Stimulated activated CD4-positive, alpha-beta T cell treated with anti-CD3 and anti-CD28 coated beads, TNF-alpha, amount 100 ng/mL, for 1 hour (primary cell): Measurements from ENCODE around the gene ANO7.

ENCODE experiments used
- DNase-seq, 3 donors: peaks; one replicate each; pipeline ENCODE4 v3.0.0-alpha.2; 2020; ENCODE audit warnings: low read depth in 3 of 3, low spot score in 1 of 3

Gene ANO7

GRCh38 chr2:241188361-241189092 is at the start of gene ANO7:
Gene ANO7, plus strand, starts transcription at chr2:241188677. Its CDS starts 1,387 bp downstream, at chr2:241190064.
- DNase-seq, result no peak

GRCh38 chr2:241139531-241140444 is 48.7 kb upstream of the ANO7 start:
- DNase-seq, result no peak

DNA sequence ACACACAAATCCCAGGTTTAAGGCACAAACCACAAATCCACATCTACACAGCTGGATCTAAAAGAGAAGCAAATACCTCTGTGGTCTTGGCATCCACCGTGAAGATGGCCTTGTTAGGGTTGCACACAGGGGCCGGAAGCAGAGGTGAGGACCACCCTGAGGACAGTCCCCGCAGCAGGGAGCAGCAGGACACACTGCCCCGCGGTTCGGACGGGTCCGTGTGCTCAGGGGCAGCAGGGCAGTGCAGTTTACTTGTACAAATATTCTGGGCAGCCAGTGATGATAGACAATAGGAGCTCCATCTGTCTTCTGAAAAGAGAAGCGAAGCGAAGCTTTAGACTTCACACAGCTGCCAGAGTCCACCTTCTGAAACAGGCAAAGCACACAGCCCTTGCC is 48.0 kb upstream of the ANO7 start:
- DNase-seq, result no peak

DNA sequence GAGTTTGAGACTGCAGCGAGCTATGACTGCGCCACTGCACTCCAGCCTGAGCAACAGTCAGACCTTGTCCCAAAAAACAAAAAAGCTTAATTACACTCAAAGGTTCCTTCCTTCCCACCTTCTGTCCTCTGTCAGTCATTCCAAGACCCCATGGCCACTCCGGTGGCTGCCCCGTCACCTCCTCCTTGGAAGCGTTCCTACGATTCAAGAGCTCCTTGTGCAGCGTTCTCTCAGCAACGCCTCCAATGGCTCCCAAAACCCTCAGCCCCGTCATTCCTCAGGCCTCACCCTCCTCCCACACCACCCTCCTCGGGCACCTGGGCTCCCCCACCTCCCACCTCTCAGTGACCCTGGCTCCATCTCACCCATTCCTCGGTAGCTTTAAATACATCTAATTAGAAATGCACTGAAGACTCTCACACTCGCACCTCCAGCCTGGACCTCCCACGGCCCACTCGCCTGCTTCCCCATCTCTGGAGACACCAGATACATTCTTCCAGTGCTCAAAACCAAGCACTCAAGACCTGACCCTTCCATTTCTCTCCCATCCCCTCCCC is 47.2 kb upstream of the ANO7 start:
- no peak for DNase-seq

- DNase-seq, result no peak
Observed at GRCh38 chr2:241142063-241142462, 46.4 kb upstream of the ANO7 start.

DNA sequence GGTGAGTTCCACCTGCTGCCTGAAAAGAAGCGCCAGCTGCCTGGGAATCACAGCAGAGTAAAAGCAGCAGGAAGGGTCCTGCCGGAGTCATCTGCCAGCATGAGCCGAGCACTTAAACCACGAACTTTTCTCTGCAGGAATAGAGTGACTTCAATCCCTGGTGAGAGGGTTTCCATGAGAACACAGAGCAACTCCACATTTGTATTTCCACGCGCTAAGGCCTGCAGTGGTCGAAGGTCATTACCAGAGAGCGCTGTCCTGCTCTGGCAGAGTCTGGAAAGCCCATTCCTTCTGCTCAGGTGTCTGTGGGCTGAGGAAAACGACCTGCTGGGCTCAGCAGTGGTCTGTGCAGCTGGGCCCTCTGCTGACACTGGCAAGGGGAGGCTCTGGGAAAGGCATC is 45.9 kb upstream of the ANO7 start:
- DNase-seq, result no peak

DNA sequence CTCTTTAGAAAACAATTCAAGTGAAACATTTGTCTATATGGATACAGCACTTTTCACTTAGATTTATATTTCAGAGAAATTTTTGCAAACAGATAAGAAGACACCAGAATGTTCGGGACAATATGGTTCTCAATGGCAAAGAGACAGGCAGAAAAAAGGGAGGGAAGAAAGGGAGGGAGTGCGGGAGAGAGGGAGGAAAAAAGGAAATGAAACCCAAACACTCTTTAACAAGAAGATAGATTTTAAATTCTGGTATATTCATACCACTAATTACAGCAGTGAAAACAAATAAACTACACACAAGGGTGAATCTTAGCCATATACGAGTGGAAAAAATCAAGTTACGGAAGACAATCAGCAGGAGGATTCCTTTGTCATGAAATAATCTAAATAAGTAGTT is 42.2 kb upstream of the ANO7 start:
- no peak for DNase-seq

DNA sequence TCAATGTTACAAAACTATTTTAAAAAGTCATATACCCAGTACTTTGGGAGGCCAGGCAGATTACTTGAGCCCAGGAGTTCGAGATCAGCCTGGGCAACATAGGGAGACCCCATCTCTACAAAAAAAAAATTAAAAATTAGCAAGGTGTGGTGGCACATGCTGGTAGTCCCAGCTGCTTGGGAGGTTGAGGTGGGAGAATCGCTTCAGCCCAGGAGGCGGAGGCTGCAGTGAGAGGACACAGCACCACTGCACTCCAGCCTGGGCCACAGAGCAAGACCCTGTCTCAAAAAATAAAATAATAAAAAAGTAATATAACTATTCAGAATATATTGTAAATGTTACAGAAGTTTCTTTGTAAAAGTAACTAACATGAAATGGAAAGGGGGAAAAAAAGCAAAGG is 41.1 kb upstream of the ANO7 start:
- no peak for DNase-seq

DNA sequence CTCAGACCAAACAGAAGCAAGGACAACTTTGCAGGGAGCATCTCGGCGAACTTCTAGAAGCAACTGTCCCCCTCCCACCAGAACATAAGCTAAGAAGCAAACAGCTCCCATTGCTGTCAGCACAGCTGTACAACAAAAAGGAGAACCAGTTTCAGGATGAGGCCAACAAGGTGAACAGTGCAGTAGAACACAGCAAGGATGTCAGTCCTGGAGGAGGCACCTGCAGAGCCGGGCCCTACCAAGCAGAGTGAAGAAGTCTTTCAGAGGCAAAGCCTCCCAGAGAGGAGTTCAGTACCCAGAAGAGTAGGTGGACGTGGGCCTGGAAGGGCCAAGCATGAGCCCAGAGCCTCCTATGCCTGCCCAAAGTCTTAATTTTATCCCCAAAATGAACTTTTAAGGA is 40.2 kb upstream of the ANO7 start:
- DNase-seq, result no peak

GRCh38 chr2:241148891-241149674 is 39.4 kb upstream of the ANO7 start, which contains the start of gene PASK:
Gene PASK, minus strand, starts transcription at chr2:241149472. Its CDS starts 6,440 bp downstream, at chr2:241143032.
- DNase-seq, result peak; percentile 79 to 83 (median 81)

DNA sequence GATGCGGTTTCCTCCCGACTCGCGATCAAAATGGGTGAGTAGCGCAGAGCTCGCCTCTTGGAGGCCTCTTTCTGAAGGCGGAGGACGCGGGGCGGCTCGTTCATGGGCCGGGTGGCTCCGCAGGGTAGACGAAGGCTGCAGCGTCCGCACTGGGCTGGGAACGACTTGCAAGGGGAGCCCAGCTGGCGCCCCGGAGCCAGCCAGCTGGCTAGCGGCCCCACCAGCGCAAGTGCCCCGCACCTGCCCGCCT is 38.9 kb upstream of the ANO7 start:
- DNase-seq, result no peak

GRCh38 chr2:241149925-241150659 is 38.4 kb upstream of the ANO7 start, which contains the start of gene PPP1R7:
Gene PPP1R7, plus strand, starts transcription at chr2:241150467. Its CDS starts 29 bp downstream, at chr2:241150496.
- DNase-seq, result peak; percentile 86 to 89 (median 89)

DNA sequence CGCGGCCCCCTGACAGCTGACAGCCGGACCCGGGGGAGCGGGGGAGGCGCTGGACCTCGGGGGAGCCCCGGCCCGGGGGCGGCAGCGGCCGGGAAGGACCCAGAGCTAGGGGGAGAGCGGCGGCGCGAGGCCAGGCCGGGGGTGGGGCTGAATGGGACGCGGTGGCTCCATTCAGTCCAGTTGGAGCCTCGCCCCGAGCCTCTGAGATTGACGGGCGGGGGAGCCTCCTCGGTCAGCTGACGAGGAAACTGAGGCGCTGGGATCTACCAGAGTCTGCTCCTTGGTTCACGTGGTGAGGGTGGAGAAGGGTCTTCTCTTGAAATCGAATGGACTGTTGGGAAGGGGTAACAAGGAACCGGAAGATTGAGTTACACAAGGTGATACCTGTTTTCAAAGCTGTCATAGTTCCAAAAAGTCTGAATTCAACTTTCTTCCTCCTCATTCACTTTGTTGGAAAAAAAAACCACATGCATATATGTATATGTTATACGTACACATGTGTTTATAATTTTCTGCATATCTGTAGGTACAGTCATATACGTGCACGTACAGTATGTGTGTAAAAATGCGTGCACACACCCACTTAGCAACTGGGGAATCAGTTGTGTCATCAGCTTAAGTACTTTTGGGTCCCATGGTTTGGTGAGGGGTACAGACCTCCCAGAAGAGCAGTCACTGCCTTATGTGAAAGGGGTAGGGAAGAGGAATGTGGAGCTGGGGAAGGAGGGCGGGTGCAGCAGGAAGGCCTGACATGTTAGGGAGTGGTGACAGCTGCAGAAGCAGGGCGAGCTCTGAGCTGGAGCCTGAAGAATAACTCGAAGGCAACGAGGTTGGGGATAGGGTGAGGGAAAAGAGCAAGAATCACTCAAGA is 37.6 kb upstream of the ANO7 start:
- no peak for DNase-seq

DNA sequence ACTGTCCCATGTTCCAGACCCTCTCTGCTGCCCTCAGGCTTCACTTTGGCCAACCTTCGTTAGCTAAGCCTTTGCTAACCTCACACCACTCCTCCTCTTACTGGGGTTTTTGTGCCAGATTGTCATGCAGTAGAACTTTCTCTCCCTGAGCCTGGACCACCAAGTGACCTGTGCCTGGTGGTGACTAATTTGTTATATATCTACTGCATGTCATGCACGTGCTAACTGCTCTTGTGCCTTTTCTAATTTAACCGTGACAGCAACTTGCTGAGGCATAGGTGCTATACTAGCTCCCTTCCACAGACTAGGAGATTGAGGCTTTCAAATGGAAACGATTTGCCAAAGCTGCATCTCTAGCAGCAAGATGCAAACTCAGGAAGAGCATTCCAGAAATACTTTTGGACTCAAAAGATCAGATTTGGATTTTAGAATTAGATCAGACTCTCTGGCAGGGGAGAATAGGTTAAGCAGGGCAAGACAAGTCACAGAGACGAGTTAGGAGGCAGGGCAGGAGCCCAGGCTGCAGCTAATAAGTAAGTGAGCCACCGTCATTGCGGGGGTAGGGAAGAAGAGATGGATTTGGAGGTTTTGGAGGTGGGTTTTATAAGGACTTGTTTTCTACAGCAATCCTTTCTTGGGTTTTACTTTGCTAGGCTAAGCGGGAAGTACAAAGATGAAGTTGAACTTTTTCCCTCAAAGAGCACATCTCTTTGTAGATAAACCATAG is 36.4 kb upstream of the ANO7 start:
- no peak for DNase-seq

DNA sequence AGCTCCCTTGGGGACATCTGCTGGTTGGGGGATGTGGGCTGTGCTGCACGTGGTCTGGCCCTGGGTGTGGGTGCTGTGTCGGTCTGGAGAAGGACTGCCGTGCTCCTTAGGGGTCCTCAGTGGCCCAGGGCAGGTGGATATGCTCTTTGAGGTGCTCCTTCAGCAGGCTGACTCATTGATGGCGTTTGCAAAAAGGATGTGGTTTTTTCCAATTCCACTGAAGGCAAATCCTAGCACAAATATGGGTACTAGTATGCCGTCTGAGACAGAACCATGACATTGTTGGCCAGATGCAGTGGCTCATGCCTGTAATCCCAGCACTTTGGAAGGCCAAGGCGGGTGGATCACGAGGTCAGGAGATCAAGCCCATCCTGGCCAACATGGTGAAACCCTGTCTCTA is 34.9 kb upstream of the ANO7 start:
- no peak for DNase-seq

GRCh38 chr2:241154915-241155314 is 33.6 kb upstream of the ANO7 start:
- no peak for DNase-seq

DNA sequence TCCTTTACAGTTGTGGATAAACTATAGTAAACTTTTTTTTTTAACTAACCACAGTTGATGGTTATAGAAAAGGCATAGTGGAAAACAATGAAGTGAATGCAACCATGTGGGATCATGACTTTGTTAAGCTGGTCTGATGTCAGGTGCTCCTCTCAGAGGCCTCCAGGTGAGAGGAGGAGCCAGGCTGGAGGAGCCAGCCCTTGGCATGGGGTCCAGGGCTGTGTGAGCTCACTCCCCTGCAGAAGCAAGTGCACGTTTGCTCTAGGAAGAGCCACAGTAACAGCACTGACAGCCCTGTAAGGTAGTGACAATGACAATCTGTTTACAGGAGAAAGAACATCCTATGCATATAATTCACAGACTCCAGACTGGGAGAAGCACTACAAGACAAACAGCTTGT is 32.5 kb upstream of the ANO7 start:
- no peak for DNase-seq

- no peak for DNase-seq
Observed at GRCh38 chr2:241156971-241157441, 31.5 kb upstream of the ANO7 start.
